Measurements from ENCODE around the gene IGHMBP2.

IGHMBP2 gene

DNA sequence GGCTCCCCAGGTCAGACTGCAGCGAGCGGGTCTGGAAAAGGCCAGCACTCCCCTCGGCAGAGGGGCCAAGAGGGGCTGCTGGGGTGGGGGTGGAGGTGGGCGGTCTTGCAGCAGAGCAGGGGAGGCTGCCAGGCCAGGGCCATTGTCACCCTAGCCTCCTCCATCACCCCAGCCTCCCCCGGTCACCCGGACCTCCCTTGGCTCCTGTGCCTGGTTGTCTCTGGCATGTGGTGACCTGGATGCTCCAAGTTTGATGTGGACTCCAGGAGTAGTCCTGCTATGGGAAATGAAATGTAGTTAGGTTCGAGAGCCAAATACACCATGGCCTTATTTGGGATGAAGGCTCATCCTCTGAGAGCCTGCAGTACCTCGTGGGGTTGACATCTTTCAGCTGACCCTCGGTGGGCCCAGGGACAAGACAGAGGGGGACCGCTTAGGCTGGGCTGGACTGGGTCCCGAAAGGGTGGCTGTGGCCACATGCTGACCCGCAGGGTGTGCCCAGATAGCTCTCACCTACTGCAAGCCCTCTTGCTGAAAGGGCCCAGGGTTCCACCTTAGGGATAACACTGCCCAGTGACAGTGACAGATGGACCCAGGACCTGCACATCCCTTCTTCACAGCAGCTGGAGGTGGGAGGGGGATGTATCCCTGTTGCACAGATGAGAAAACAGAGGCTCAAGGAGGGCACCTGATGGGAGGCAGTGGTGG, 53.0 kb downstream of the IGHMBP2 start:
- FAIRE-seq: no peak
- no peak for TF ChIP-seq POLR2A (IDR thresholded peaks at IDR 0.05; ENCODE audit: low read depth, low read length)
- TF ChIP-seq POLR2AphosphoS5 (IDR thresholded peaks at IDR 0.05; ENCODE audit: low read depth, low read length): no peak
- no peak for TF ChIP-seq POU2F2 (IDR thresholded peaks at IDR 0.05; ENCODE audit: low read depth, low read length)
- TF ChIP-seq TAF1 (IDR thresholded peaks at IDR 0.05; ENCODE audit: low read depth, low read length): no peak
- no peak for TF ChIP-seq SPI1 (IDR thresholded peaks at IDR 0.05; ENCODE audit: low read depth, low read length)
- no peak for TF ChIP-seq PAX5 (IDR thresholded peaks at IDR 0.05; ENCODE audit: insufficient read depth, low read length, severe bottlenecking)
- DNase-seq (ENCODE audit: insufficient read length, low spot score): no peak

DNA sequence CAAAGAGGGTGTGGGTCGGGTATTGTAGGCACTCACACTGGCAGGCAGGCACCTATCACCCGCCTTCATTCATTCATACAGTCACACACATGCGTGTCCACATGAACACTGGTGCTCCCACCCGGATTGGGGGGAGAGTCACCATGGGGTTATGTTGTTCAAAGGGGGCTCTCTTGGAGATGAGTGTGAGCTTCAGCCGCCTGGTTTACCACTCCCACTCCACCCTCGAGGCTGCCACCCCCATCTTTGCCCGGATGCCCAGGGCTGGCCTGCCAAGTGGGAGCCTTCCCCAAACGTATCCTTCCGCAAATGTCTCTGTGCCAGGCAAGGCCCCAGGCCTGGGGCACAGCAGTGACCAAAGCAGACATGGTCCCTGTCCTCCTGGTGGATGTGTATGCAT, 54.5 kb downstream of the IGHMBP2 start:
- TF ChIP-seq POLR2AphosphoS5 (IDR thresholded peaks at IDR 0.05; ENCODE audit: low read depth, low read length): no peak
- no peak for TF ChIP-seq POU2F2 (IDR thresholded peaks at IDR 0.05; ENCODE audit: low read depth, low read length)
- no peak for TF ChIP-seq SPI1 (IDR thresholded peaks at IDR 0.05; ENCODE audit: low read depth, low read length)
- no peak for TF ChIP-seq POLR2A (IDR thresholded peaks at IDR 0.05; ENCODE audit: low read depth, low read length)
- TF ChIP-seq TAF1 (IDR thresholded peaks at IDR 0.05; ENCODE audit: low read depth, low read length): no peak
- TF ChIP-seq PAX5 (IDR thresholded peaks at IDR 0.05; ENCODE audit: insufficient read depth, low read length, severe bottlenecking): no peak
- no peak for DNase-seq (ENCODE audit: insufficient read length, low spot score)
- FAIRE-seq: no peak

DNA sequence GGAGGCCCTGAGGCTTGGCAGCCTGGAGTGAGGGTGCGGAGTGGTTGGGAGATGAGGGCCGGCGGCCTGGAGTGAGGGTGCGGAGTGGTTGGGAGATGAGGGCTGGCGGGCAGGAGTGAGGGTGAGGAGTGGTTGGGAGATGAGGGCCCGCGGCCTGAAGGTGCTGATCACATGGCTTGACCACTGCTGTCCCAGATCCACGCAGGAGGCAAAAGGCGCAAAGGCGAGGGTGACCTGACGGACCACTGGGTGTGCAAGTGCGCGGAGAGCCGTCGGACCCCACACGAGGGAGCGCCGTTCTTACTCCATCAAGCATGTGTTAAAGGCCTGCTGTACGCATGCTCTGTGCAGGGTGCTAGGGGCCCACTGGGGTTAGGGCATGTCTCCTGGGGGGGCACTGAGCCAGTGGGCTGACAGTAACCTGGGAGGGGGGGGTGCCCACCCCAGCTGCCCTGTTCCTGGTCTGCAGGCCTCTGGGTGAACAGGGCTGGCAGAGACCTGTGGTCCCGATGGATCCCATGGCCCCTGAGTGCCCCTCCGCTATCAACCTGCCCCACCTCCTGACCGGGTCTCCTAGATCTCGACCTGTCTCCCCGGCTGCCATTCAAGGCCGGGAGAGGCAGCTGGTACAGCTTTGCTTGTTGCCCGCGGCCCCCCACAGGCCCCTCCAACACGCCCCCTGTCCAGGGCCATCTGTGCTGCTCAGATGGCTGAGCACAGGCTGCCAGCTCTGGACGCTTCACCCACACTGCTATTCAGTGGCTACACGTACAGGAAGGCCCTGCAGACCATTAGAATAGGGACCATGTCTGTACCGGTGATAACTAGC, 56.0 kb downstream of the IGHMBP2 start:
- FAIRE-seq: no peak
- no peak for DNase-seq (ENCODE audit: insufficient read length, low spot score)

GRCh38 chr11:68960294-68961071, 56.8 kb downstream of the IGHMBP2 start:
- DNase-seq (ENCODE audit: insufficient read length, low spot score) (no peak), FAIRE-seq (no peak)
- TF ChIP-seq TAF1 (IDR thresholded peaks at IDR 0.05; ENCODE audit: low read depth, low read length) (no peak), POU2F2 (IDR thresholded peaks at IDR 0.05; ENCODE audit: low read depth, low read length) (no peak), POLR2AphosphoS5 (IDR thresholded peaks at IDR 0.05; ENCODE audit: low read depth, low read length) (no peak)

More for the DNA sequence above, 56.0 kb downstream of the IGHMBP2 start:
- TF ChIP-seq POLR2AphosphoS5 (IDR thresholded peaks at IDR 0.05; ENCODE audit: low read depth, low read length) (no peak), TAF1 (IDR thresholded peaks at IDR 0.05; ENCODE audit: low read depth, low read length) (no peak), PAX5 (IDR thresholded peaks at IDR 0.05; ENCODE audit: insufficient read depth, low read length, severe bottlenecking) (no peak), SPI1 (IDR thresholded peaks at IDR 0.05; ENCODE audit: low read depth, low read length) (no peak), POU2F2 (IDR thresholded peaks at IDR 0.05; ENCODE audit: low read depth, low read length) (no peak), POLR2A (IDR thresholded peaks at IDR 0.05; ENCODE audit: low read depth, low read length) (no peak)

- DNase-seq (ENCODE audit: insufficient read length, low spot score) (no peak), FAIRE-seq (no peak)
- TF ChIP-seq POLR2AphosphoS5 (IDR thresholded peaks at IDR 0.05; ENCODE audit: low read depth, low read length): no peak
- no peak for TF ChIP-seq POLR2A (IDR thresholded peaks at IDR 0.05; ENCODE audit: low read depth, low read length)
- no peak for TF ChIP-seq POU2F2 (IDR thresholded peaks at IDR 0.05; ENCODE audit: low read depth, low read length)
- TF ChIP-seq PAX5 (IDR thresholded peaks at IDR 0.05; ENCODE audit: insufficient read depth, low read length, severe bottlenecking): no peak
- no peak for TF ChIP-seq TAF1 (IDR thresholded peaks at IDR 0.05; ENCODE audit: low read depth, low read length)
- no peak for TF ChIP-seq SPI1 (IDR thresholded peaks at IDR 0.05; ENCODE audit: low read depth, low read length)
Measured at GRCh38 chr11:68961245-68961644, 57.6 kb downstream of the IGHMBP2 start.

GRCh38 chr11:68962527-68963250, 59.0 kb downstream of the IGHMBP2 start:
- no peak for FAIRE-seq
- TF ChIP-seq POU2F2 (IDR thresholded peaks at IDR 0.05; ENCODE audit: low read depth, low read length): no peak
- no peak for TF ChIP-seq SPI1 (IDR thresholded peaks at IDR 0.05; ENCODE audit: low read depth, low read length)
- no peak for TF ChIP-seq POLR2AphosphoS5 (IDR thresholded peaks at IDR 0.05; ENCODE audit: low read depth, low read length)
- TF ChIP-seq PAX5 (IDR thresholded peaks at IDR 0.05; ENCODE audit: insufficient read depth, low read length, severe bottlenecking): no peak
- TF ChIP-seq POLR2A (IDR thresholded peaks at IDR 0.05; ENCODE audit: low read depth, low read length): no peak
- no peak for TF ChIP-seq TAF1 (IDR thresholded peaks at IDR 0.05; ENCODE audit: low read depth, low read length)
- DNase-seq (ENCODE audit: insufficient read length, low spot score): no peak

GRCh38 chr11:68963779-68964178, 60.1 kb downstream of the IGHMBP2 start:
- FAIRE-seq: peak; percentile 91
- no peak for DNase-seq (ENCODE audit: insufficient read length, low spot score)
- TF ChIP-seq POLR2AphosphoS5 (IDR thresholded peaks at IDR 0.05; ENCODE audit: low read depth, low read length) (no peak), SPI1 (IDR thresholded peaks at IDR 0.05; ENCODE audit: low read depth, low read length) (no peak), PAX5 (IDR thresholded peaks at IDR 0.05; ENCODE audit: insufficient read depth, low read length, severe bottlenecking) (no peak), POLR2A (IDR thresholded peaks at IDR 0.05; ENCODE audit: low read depth, low read length) (no peak), TAF1 (IDR thresholded peaks at IDR 0.05; ENCODE audit: low read depth, low read length) (no peak), POU2F2 (IDR thresholded peaks at IDR 0.05; ENCODE audit: low read depth, low read length) (no peak)

DNA sequence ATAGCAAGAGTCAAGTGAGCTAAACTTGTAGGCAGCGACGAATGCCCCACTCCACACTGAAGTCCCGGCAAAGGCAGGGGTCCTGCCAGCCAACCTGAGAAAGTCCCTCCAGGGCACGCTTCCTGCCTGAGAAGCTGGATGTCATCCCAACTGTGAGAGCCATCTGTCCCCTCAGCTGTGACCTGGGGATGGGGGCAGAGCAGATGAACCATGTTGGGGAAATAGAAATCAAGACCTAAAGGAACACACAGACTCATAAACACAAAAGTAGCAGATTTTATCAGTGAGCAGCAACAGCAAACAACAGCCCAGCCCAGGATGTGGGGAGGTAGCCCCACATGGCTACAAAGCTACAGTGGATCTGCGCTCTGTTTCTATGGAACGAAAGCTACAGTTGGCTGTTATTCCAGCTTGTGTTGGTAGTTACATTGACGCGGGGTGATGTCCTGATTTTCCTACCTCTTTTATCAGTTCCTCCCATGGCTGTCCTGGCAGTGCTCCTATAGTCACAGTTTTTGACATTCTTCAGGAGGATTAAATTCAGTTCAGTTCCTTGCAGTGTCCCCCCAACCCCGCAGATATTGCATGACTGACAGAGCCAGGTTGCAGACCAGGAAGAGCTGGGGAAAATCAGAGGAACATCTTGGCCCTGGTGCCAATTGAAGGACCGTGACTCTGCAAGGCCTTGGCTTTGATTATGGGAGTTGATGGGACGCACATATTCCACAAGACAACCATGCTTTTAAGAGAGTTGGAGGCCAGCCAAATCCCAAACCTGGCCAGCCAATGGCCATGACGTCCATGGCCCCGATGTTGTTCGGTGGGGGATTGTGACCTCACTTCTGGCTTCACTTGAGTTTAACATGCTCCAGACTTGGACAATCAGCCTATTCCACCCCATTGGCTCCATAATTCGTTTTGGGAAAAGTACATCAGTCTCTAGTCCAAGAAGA, 62.5 kb downstream of the IGHMBP2 start:
- FAIRE-seq (no peak), DNase-seq (ENCODE audit: insufficient read length, low spot score) (no peak)
- TF ChIP-seq PAX5 (IDR thresholded peaks at IDR 0.05; ENCODE audit: insufficient read depth, low read length, severe bottlenecking): no peak
- no peak for TF ChIP-seq SPI1 (IDR thresholded peaks at IDR 0.05; ENCODE audit: low read depth, low read length)

Data from GM12891 (cell line).